ENCODE data around the gene NLRX1.

Gene NLRX1

GRCh38 chr11:119229288-119229672 lies 60.8 kb downstream of the NLRX1 start:
- Histone ChIP-seq H3K4me2 (ENCODE audit: low read depth, low read length) (no peak overlapping the region), H3F3A (ENCODE audit: insufficient read depth, low read length) (peaks cover 3% of the 10 kb centered on the region; the same call in 1 of the 2 replicates), H3K4me1 (ENCODE audit: low read length) (0 out of 2 replicates have a peak, but pooled peaks cover 4% of the 10 kb centered on the region), H3K4me3 (ENCODE audit: low read length) (no peak overlapping the region), H3K27ac (ENCODE audit: low read length) (no peak overlapping the region), H3K36me3 (replicated peaks; ENCODE audit: insufficient read depth, low read length) (no peaks in the 10 kb centered on the region; the same call in 1 of the 2 replicates), H3K79me2 (ENCODE audit: low read length) (peaks cover 79% of the 10 kb centered on the region), H3K9me2 (replicated peaks; ENCODE audit: insufficient read depth, low read length) (no peaks in the 10 kb centered on the region), H3K9me3 (replicated peaks; ENCODE audit: insufficient read depth, low read length) (no peaks in the 10 kb centered on the region), H4K20me1 (ENCODE audit: insufficient read depth, low read length) (no peaks in the 10 kb centered on the region), H3K27me3 (replicated peaks; ENCODE audit: insufficient read depth, low read length) (no peaks in the 10 kb centered on the region), H2AFZ (ENCODE audit: low read length) (no peak overlapping the region), H3K9ac (ENCODE audit: low read length) (no peak overlapping the region)
- TF ChIP-seq, protein P1, sequence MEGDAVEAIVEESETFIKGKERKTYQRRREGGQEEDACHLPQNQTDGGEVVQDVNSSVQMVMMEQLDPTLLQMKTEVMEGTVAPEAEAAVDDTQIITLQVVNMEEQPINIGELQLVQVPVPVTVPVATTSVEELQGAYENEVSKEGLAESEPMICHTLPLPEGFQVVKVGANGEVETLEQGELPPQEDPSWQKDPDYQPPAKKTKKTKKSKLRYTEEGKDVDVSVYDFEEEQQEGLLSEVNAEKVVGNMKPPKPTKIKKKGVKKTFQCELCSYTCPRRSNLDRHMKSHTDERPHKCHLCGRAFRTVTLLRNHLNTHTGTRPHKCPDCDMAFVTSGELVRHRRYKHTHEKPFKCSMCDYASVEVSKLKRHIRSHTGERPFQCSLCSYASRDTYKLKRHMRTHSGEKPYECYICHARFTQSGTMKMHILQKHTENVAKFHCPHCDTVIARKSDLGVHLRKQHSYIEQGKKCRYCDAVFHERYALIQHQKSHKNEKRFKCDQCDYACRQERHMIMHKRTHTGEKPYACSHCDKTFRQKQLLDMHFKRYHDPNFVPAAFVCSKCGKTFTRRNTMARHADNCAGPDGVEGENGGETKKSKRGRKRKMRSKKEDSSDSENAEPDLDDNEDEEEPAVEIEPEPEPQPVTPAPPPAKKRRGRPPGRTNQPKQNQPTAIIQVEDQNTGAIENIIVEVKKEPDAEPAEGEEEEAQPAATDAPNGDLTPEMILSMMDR (IDR thresholded peaks at IDR 0.05; ENCODE audit: low read length), result no peak
- TF ChIP-seq EZH2phosphoT487 (IDR thresholded peaks at IDR 0.05; ENCODE audit: low read length) (no peak), EZH2 (optimal IDR thresholded peaks at IDR 0.05; ENCODE audit: low read depth, low read length) (no peak)
- DNase-seq, result no peak

DNA sequence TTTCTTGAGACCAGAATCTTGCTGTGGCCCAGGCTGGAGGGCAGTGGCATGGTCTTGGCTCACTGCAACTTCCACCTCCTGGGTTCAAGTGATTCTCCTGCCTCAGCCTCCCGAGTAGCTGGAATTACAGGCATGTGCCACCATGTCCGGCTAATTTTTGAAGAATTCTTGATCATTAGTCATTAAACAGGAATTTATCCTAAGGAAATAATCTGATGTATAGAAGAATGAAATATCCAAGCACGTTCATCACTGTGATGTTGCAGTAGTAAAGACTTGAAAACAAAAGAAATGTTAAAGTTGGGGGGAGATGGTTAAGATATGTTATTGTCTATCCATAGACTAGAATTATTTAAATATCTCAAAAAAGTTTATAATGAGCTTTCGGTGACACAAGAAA lies 61.2 kb downstream of the NLRX1 start:
- Histone ChIP-seq H4K20me1 (ENCODE audit: insufficient read depth, low read length) (no peaks in the 10 kb centered on the region), H3K4me1 (ENCODE audit: low read length) (0 out of 2 replicates have a peak, but pooled peaks cover 4% of the 10 kb centered on the region), H3F3A (ENCODE audit: insufficient read depth, low read length) (peaks cover 3% of the 10 kb centered on the region; the same call in 1 of the 2 replicates), H2AFZ (ENCODE audit: low read length) (no peak overlapping the region), H3K9me3 (replicated peaks; ENCODE audit: insufficient read depth, low read length) (no peaks in the 10 kb centered on the region), H3K27ac (ENCODE audit: low read length) (no peak overlapping the region), H3K27me3 (replicated peaks; ENCODE audit: insufficient read depth, low read length) (no peaks in the 10 kb centered on the region), H3K9me2 (replicated peaks; ENCODE audit: insufficient read depth, low read length) (no peaks in the 10 kb centered on the region), H3K9ac (ENCODE audit: low read length) (no peak overlapping the region), H3K79me2 (ENCODE audit: low read length) (peaks cover 79% of the 10 kb centered on the region), H3K36me3 (replicated peaks; ENCODE audit: insufficient read depth, low read length) (no peaks in the 10 kb centered on the region; the same call in 1 of the 2 replicates), H3K4me2 (ENCODE audit: low read depth, low read length) (no peak overlapping the region), H3K4me3 (ENCODE audit: low read length) (no peak overlapping the region)
- TF ChIP-seq EZH2phosphoT487 (IDR thresholded peaks at IDR 0.05; ENCODE audit: low read length) (no peak), EZH2 (optimal IDR thresholded peaks at IDR 0.05; ENCODE audit: low read depth, low read length) (no peak)
- TF ChIP-seq, protein P1 (IDR thresholded peaks at IDR 0.05; ENCODE audit: low read length), result no peak
- no peak for DNase-seq

All from MM.1S (cell line).